ENCODE results near the gene RNF123. TPM values are rescaled to one million over a fixed set of nuclear protein-coding genes. Genes with fewer than 3 reads are reported as not detected.

RNF123 gene
- total RNA-seq, 1 experiment from 2014 or later: 40.6 TPM

- Histone ChIP-seq H3K9ac (ENCODE audit: extremely low read depth, insufficient read length, low read length) (no peak overlapping the region), H4K8ac (replicated peaks; ENCODE audit: insufficient read length, low read depth, low read length) (no peak overlapping the region), H2AFZ (ENCODE audit: low read length) (no peak overlapping the region), H2BK15ac (ENCODE audit: low read depth, low read length) (no peak overlapping the region), H3K79me1 (ENCODE audit: insufficient read depth, low read depth, low read length, poor library complexity, severe bottlenecking) (no peaks in the 10 kb centered on the region), H3K23ac (ENCODE audit: insufficient read length, low read depth, low read length) (no peak overlapping the region), H3K23me2 (ENCODE audit: insufficient read length, low read depth, low read length, poor library complexity, severe bottlenecking) (peaks cover 10% of the 10 kb centered on the region), H2BK120ac (ENCODE audit: low read depth, low read length, poor library complexity, severe bottlenecking) (no peak overlapping the region), H2BK12ac (ENCODE audit: insufficient read length, low read depth, low read length) (no peak overlapping the region), H2AK5ac (ENCODE audit: insufficient read length, low read length) (no peak overlapping the region), H4K20me1 (ENCODE audit: control insufficient read depth, insufficient read depth, insufficient read length) (no peaks in the 10 kb centered on the region), H3K56ac (ENCODE audit: insufficient read length, low read depth, low read length) (no peak overlapping the region), H3K18ac (ENCODE audit: insufficient read length, low read depth, low read length) (no peak overlapping the region), H2BK5ac (ENCODE audit: insufficient read length, low read length) (no peak overlapping the region), H4K5ac (ENCODE audit: insufficient read length, low read depth, low read length) (no peak overlapping the region), H3K27ac (ENCODE audit: insufficient read length, low read depth, low read length) (no peak overlapping the region), H3K4me2 (ENCODE audit: insufficient read depth, insufficient read length, low read length) (no peak overlapping the region), H3K79me2 (ENCODE audit: insufficient read depth, low read length) (no peaks in the 10 kb centered on the region), H4K91ac (ENCODE audit: insufficient read length, low read depth, low read length) (no peak overlapping the region), H3K9me3 (ENCODE audit: control insufficient read depth, low read depth, low read length) (no peaks in the 10 kb centered on the region), H3K4me1 (ENCODE audit: insufficient read depth, low read length) (no peaks in the 10 kb centered on the region), H3T11ph (ENCODE audit: low read length) (no peak overlapping the region), H3K27me3 (ENCODE audit: insufficient read depth, low read length) (no peaks in the 10 kb centered on the region), H2BK20ac (ENCODE audit: low read depth, low read length, poor library complexity, severe bottlenecking) (no peak overlapping the region), H3K14ac (ENCODE audit: insufficient read depth, low read length) (no peak overlapping the region), H3K4ac (ENCODE audit: low read depth, low read length) (no peak overlapping the region)
- 0 out of 7 replicates have a peak overlapping the region, but pooled peaks of 1 of the 3 experiments have one; percentile 29 for H3K27ac Mint-ChIP-seq
- no peak overlapping the region; a peak in 1 of 5 replicates for H3K4me3 Mint-ChIP-seq
- H3K4me1 Mint-ChIP-seq: peaks cover 8 to 10% of the 10 kb centered on the region in 2 experiments
- H3K36me3 Mint-ChIP-seq (ENCODE audit: insufficient read depth in 1 of 3, low read depth in 3 of 3): peaks cover 0 to 17% (median 17%) of the 10 kb centered on the region in 3 experiments; a peak in 6 of 7 replicates
- no peak for DNase-seq
- H3K9me3 Mint-ChIP-seq: no peaks in the 10 kb centered on the region
- TF ChIP-seq CTCF (conservative IDR thresholded peaks at IDR 0.05): no peak
- H3K27me3 Mint-ChIP-seq (ENCODE audit: low read depth): peaks cover 4% of the 10 kb centered on the region
- no CpG with 5 or more reads among the region's 7 CpGs for WGBS (ENCODE audit: extremely low coverage, insufficient read length, low lambda C conversion rate)
Measured at GRCh38 chr3:49716169-49716568, 26.8 kb downstream of the RNF123 start.

All from H9 (cell line).